Large intestine (tissue), 12 donors: ENCODE measurements around the gene SMAD3. TPM values are rescaled to one million over a fixed set of nuclear protein-coding genes. Genes with fewer than 3 reads are reported as not detected.
"Not testable (repeated sequence)": the region's sequence is repeated elsewhere in the genome, so short reads cannot be mapped to it uniquely, and the experiment has no call there.

Experiments used
- DNase-seq, 2 donors: peaks; one replicate each; pipeline versions ENCODE4 v3.0.0 to v3.0.0-alpha.2; 2013
- H3K27ac ChIP-seq: one replicate; pipeline ENCODE4 v1.5.1; 2013; ENCODE audit warnings: low read length
- H3K27me3 ChIP-seq: 2 replicates; pipeline ENCODE4 v1.6.1; 2013; ENCODE audit warnings: low read length; ENCODE audit not compliant: control insufficient read depth, insufficient read depth
- H3K36me3 ChIP-seq: 2 replicates; pipeline ENCODE4 v1.6.1; 2013; ENCODE audit warnings: low read length; ENCODE audit not compliant: control insufficient read depth, insufficient read depth
- H3K4me1 ChIP-seq: one replicate; pipeline ENCODE4 v1.6.1; 2013; ENCODE audit warnings: low read length; ENCODE audit not compliant: control insufficient read depth, insufficient read depth
- H3K4me3 ChIP-seq: one replicate; pipeline ENCODE4 v1.5.1; 2013; ENCODE audit warnings: low read length
- H3K9me3 ChIP-seq: one replicate; pipeline ENCODE4 v1.6.1; 2013; ENCODE audit warnings: mild to moderate bottlenecking, low read depth, low read length, moderate library complexity; ENCODE audit not compliant: control insufficient read depth
- WGBS: methylation state at CpG from one replicate; pipeline ENCODE4 v1.1.5; 2013; ENCODE audit warnings: low lambda C conversion rate; ENCODE audit not compliant: insufficient coverage; 5-methylcytosine and 5-hydroxymethylcytosine counted together
- long read RNA-seq, 11 donors: transcript quantifications; one replicate each; lab custom pipeline, GENCODE V29; 2026
- polyA plus RNA-seq: library from polyadenylated mRNA; unstranded; fragments of 120-200 nt; gene quantifications from one replicate; pipeline ENCODE4 v1.2.1, GENCODE V29; 2013

SMAD3 gene
- 29.4 TPM for polyA plus RNA-seq
- long read RNA-seq, donor 1, result 0 reads
- long read RNA-seq, donor 2, full-length matches to known transcripts, result 7 of 22 reads
- long read RNA-seq, donor 2, partial matches to known transcripts, result 15 of 22 reads
- long read RNA-seq, donor 2, other reads (novel, unspliced or antisense), result 0 of 22 reads
- long read RNA-seq, donor 3, result 0 reads
- long read RNA-seq, donor 4, full-length matches to known transcripts, result 1 of 1 reads
- long read RNA-seq, donor 4, partial matches to known transcripts, result 0 of 1 reads
- long read RNA-seq, donor 4, other reads (novel, unspliced or antisense), result 0 of 1 reads
- long read RNA-seq, donor 5, full-length matches to known transcripts, result 1 of 22 reads
- long read RNA-seq, donor 5, partial matches to known transcripts, result 21 of 22 reads
- long read RNA-seq, donor 5, other reads (novel, unspliced or antisense), result 0 of 22 reads
- long read RNA-seq, donor 6, full-length matches to known transcripts, result 5 of 76 reads
- long read RNA-seq, donor 6, partial matches to known transcripts, result 71 of 76 reads
- long read RNA-seq, donor 6, other reads (novel, unspliced or antisense), result 0 of 76 reads
- long read RNA-seq, donor 7, full-length matches to known transcripts, result 1 of 1 reads
- long read RNA-seq, donor 7, partial matches to known transcripts, result 0 of 1 reads
- long read RNA-seq, donor 7, other reads (novel, unspliced or antisense), result 0 of 1 reads
- long read RNA-seq, donor 8, full-length matches to known transcripts, result 3 of 37 reads
- long read RNA-seq, donor 8, partial matches to known transcripts, result 34 of 37 reads
- long read RNA-seq, donor 8, other reads (novel, unspliced or antisense), result 0 of 37 reads
- long read RNA-seq, donor 9, full-length matches to known transcripts, result 3 of 3 reads
- long read RNA-seq, donor 9, partial matches to known transcripts, result 0 of 3 reads
- long read RNA-seq, donor 9, other reads (novel, unspliced or antisense), result 0 of 3 reads
- long read RNA-seq, donor 10, full-length matches to known transcripts, result 3 of 32 reads
- long read RNA-seq, donor 10, partial matches to known transcripts, result 11 of 32 reads
- long read RNA-seq, donor 10, other reads (novel, unspliced or antisense), result 18 of 32 reads
- long read RNA-seq, donor 11, full-length matches to known transcripts, result 4 of 4 reads
- long read RNA-seq, donor 11, partial matches to known transcripts, result 0 of 4 reads
- long read RNA-seq, donor 11, other reads (novel, unspliced or antisense), result 0 of 4 reads

DNA sequence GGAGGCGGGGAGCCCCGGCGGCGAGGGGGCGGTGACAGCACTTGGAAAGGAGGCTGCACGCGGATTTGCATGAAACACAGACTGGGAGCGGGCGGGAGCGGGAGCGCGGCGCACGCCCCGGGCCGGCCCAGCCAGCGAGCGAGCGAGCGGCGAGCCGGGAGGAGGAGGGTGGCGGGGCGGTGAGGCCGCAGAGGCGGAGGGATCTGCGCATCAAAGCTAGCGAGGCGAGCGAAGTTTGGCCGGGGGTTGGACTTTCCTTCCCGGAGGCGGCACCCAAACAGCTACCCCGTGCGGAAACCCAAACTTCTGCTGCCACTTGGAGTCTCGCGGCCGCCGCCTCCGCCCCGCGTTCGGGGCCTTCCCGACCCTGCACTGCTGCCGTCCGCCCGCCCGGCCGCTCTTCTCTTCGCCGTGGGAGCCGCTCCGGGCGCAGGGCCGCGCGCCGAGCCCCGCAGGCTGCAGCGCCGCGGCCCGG is at the start of gene SMAD3:
Gene SMAD3, plus strand, starts transcription at position 72 of the 475 bp plus-strand sequence. CDS start 553 bp downstream, outside the sequence.
- DNase-seq, result peak; percentile 88 to 96
- Histone ChIP-seq H3K4me1 (peaks cover 58% of the 10 kb centered on the region), H3K27ac (peak within 1 kb of the TSS; percentile 98), H3K27me3 (no peaks in the 10 kb centered on the region), H3K9me3 (no peaks in the 10 kb centered on the region), H3K4me3 (peak within 1 kb of the TSS; percentile 87), H3K36me3 (peaks cover 6% of the 10 kb centered on the region)
- WGBS, result no CpG with 5 or more reads among the region's 63 CpGs

DNA sequence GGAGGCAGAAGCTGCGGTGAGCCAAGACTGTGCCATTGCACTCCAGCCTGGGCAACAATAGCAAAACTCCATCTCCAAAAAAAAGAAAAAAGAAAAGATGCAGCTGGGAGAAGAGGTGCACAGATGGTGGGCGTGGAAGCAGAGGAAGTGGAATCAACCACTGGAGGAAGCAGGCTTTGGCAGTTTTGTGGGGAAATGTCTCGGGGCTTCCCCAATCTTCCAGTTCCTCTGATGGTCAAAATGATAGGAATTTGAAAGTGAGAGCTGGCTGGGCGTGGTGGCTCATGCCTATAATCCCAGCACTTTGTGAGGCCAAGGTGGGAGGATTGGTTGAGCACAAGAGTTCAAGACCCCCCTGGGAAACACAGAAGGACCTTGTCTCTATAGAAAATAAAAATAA is 48.1 kb upstream of the SMAD3 start:
- Histone ChIP-seq H3K27ac (no peak overlapping the region), H3K36me3 (no peaks in the 10 kb centered on the region), H3K27me3 (no peaks in the 10 kb centered on the region), H3K4me1 (no peaks in the 10 kb centered on the region), H3K4me3 (no peak overlapping the region), H3K9me3 (no peaks in the 10 kb centered on the region)
- no peak for DNase-seq
- WGBS, result no CpG with 5 or more reads among the region's 4 CpGs

DNA sequence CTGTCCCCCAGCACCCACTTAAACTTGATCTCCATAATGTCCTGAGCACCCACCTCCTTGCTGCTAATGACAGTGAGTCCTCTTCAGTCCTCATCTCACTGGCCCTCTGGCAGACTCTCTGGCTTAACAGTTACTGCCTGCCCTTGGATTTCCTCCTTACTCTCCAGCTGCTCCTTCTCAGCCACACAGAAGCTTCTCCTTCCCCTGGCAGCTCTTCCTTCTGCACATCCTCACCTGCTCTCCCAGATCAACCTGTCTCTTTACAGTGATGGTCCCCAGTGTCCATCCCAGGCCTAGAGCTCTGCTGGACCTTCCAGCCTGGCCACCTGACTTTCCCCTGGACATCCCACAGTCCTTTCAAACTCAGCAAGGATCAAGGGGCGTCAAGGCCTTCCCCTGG is 47.4 kb upstream of the SMAD3 start:
- no peak overlapping the region for H3K27ac ChIP-seq
- no peak overlapping the region for H3K4me3 ChIP-seq
- no peaks in the 10 kb centered on the region for H3K36me3 ChIP-seq
- WGBS, result no CpG with 5 or more reads among the region's 1 CpG
- no peak for DNase-seq
- H3K27me3 ChIP-seq, result no peaks in the 10 kb centered on the region
- no peaks in the 10 kb centered on the region for H3K9me3 ChIP-seq
- H3K4me1 ChIP-seq, result no peaks in the 10 kb centered on the region

DNA sequence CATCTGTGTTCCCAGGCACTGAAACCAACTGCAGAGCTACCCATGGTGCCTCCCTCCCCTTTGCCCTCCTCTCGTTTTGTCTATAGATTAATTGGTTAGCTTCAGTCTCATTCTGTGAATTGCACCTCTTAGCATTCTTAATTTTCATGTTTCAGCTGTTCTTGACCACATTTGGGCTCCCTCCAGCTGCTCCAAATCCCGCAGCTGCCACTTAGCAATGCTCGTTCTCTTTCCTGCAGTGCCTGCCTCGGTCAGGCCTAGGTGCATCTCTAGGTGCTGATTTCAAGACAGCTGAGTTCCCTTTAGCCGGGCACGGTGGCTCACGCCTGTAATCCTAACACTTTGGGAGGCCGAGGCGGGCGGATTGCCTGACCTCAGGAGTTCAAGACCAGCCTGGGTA is 47.0 kb upstream of the SMAD3 start:
- Histone ChIP-seq H3K9me3 (no peaks in the 10 kb centered on the region), H3K27ac (no peak overlapping the region), H3K4me1 (no peaks in the 10 kb centered on the region), H3K36me3 (no peaks in the 10 kb centered on the region), H3K27me3 (no peaks in the 10 kb centered on the region), H3K4me3 (no peak overlapping the region)
- no peak for DNase-seq
- WGBS, result no CpG with 5 or more reads among the region's 10 CpGs

DNA sequence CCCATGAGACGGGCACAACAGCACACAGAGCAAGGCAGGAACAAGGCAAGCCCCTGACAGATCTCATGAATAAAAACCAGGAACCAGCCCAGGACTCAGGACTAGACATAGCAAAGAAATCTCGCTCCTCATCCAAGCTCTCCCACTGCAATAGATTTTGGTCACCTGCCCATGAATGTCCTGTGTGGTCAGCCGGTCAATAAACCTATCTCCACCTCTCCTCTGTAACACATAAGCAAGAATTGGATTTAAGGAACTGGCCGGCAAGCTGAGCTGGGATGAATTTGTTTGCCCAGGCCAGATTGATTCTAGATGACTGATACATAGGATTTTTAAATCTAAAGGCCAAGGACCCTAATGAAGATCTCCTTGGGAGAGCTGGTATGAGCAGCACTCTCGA is 46.3 kb upstream of the SMAD3 start:
- H3K27ac ChIP-seq, result no peak overlapping the region
- peaks cover 4% of the 10 kb centered on the region for H3K4me1 ChIP-seq
- H3K4me3 ChIP-seq, result no peak overlapping the region
- no CpG with 5 or more reads among the region's 5 CpGs for WGBS
- no peak for DNase-seq
- H3K9me3 ChIP-seq, result no peaks in the 10 kb centered on the region
- no peaks in the 10 kb centered on the region for H3K27me3 ChIP-seq
- H3K36me3 ChIP-seq, result no peaks in the 10 kb centered on the region

DNA sequence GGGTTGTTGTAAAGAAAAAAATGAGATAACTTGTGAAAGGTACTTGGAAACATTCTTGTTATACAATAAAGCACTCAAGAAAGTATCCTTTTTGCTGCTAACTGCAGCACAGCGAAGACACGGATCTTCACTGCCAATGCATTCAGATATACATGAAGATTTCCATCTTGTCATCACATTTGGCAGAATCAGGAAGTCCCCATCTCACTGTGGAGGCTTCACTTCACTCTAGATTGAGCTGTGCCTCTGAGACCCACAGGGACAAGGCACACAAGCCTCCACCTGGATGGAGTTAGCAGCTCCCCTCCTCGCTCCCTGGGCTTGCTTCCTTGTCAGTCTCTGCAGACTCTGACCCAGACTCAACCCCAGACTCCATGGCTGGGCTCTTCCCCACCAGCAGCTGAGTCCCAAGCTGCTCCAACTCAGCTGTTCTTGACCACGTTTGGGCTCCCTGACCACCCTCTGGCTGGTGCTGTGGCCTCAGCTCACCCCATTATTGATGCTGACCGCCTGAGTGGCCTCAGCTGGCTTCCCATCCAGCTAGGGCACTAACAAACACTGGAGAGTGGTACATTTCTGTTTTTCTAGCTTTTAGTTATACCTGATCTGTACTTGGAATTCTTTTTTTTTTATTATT is 45.4 kb upstream of the SMAD3 start:
- Histone ChIP-seq H3K27ac (no peak overlapping the region), H3K4me1 (peaks cover 12% of the 10 kb centered on the region), H3K9me3 (no peaks in the 10 kb centered on the region), H3K4me3 (no peak overlapping the region), H3K27me3 (no peaks in the 10 kb centered on the region), H3K36me3 (no peaks in the 10 kb centered on the region)
- DNase-seq, result no peak
- WGBS, result no CpG with 5 or more reads among the region's 5 CpGs

DNA sequence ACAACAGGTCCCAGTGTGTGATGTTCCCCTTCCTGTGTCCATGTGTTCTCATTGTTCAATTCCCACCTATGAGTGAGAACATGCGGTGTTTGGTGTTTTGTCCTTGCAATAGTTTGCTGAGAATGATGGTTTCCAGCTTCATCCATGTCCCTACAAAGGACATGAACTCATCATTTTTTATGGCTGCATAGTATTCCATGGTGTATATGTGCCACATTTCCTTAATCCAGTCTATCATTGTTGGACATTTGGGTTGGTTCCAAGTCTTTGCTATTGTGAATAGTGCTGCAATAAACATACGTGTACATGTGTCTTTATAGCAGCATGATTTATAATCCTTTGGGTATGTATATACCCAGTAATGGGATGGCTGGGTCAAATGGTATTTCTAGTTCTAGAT is 44.7 kb upstream of the SMAD3 start:
- DNase-seq, H3K4me3 ChIP-seq, H3K27me3 ChIP-seq, H3K9me3 ChIP-seq, H3K27ac ChIP-seq, H3K36me3 ChIP-seq: not testable (repeated sequence)
- H3K4me1 ChIP-seq, result peaks cover 18% of the 10 kb centered on the region
- WGBS, result no CpG with 5 or more reads among the region's 2 CpGs

DNA sequence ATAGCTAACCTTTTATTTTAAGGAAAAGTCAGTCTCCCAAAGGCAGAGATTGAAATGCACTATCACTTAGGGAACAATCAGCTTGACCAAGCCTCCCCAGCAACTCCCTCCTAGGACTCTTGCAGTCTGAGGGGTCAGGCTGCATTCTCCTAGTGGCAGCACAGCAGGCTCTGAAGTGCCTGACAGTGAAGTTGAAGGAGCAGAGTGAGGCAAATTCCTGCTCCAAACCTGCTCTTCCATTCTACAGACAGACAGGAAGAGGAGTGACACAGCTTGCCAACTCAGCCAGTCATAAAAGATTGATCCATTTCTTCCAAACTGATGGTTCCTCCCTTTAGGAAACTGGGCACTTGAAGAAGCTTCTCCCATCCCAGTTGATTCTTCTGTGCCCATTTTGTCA is 43.9 kb upstream of the SMAD3 start:
- H3K27ac ChIP-seq, result no peak overlapping the region
- peaks cover 24% of the 10 kb centered on the region for H3K4me1 ChIP-seq
- no peaks in the 10 kb centered on the region for H3K36me3 ChIP-seq
- H3K9me3 ChIP-seq, result no peaks in the 10 kb centered on the region
- H3K4me3 ChIP-seq, result no peak overlapping the region
- DNase-seq, result no peak
- no peaks in the 10 kb centered on the region for H3K27me3 ChIP-seq

DNA sequence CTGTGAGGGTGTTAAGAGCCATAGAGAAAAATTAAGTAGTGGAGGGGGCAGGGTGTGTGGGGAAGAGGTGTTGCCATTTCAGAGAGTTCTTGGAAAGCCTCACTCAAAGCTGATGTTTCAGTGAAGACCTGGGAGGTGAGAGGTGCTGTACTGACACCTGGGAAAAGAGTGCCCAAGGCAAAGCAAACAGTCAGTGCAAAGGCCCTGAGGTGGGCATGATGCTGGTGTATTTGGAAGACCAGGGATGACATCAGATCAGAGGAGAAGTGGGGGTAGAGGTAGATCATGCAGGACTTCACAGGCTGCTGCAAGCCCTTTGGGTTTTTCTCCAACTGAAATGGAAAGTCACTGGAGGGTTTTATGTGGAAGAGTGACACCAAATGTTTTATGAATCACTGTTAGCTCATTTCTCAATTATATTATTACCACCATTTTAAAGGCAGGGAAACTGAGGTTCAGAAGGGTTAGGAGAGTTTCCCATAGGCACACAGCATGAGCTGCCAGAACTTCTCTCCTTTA is 42.8 kb upstream of the SMAD3 start:
- DNase-seq, result no peak
- no peaks in the 10 kb centered on the region for H3K27me3 ChIP-seq
- H3K4me3 ChIP-seq, result no peak overlapping the region
- H3K36me3 ChIP-seq, result no peaks in the 10 kb centered on the region
- no peak overlapping the region for H3K27ac ChIP-seq
- H3K4me1 ChIP-seq, result peaks cover 24% of the 10 kb centered on the region
- no peaks in the 10 kb centered on the region for H3K9me3 ChIP-seq
